GM10248 (cell line): ENCODE results near the gene TOM1L2.

Experiments used
- CTCF ChIA-PET: fragments of 300-600 bp; sonication (Branson Sonifier 250); formaldehyde crosslinking; extraction: SDS; loops from one replicate; lab custom pipeline; 2021; ENCODE audit warnings: antibody characterized with exemption; lab: Yijun Ruan, JAX
- POLR2A ChIA-PET: fragments of 350-650 bp; sonication (Branson Sonifier 250); formaldehyde crosslinking; extraction: SDS; loops from one replicate; lab custom pipeline; 2020; ENCODE audit warnings: antibody characterized with exemption; lab: Yijun Ruan, JAX
- DNase-seq: peaks from one replicate; pipeline ENCODE4 v3.0.0; 2012; ENCODE audit errors: extremely low spot score
- TF ChIP-seq, protein P1 (sequence below): IDR thresholded peaks from 2 replicates; pipeline ENCODE4 v1.5.1; 2012; ENCODE audit warnings: mild to moderate bottlenecking, low read depth; ENCODE audit errors: extremely low read depth, missing control alignments, control extremely low read depth

TOM1L2 gene

GRCh38 chr17:17871913-17872312 lies 100.3 kb downstream of the TOM1L2 start:
- TF ChIP-seq, protein P1, sequence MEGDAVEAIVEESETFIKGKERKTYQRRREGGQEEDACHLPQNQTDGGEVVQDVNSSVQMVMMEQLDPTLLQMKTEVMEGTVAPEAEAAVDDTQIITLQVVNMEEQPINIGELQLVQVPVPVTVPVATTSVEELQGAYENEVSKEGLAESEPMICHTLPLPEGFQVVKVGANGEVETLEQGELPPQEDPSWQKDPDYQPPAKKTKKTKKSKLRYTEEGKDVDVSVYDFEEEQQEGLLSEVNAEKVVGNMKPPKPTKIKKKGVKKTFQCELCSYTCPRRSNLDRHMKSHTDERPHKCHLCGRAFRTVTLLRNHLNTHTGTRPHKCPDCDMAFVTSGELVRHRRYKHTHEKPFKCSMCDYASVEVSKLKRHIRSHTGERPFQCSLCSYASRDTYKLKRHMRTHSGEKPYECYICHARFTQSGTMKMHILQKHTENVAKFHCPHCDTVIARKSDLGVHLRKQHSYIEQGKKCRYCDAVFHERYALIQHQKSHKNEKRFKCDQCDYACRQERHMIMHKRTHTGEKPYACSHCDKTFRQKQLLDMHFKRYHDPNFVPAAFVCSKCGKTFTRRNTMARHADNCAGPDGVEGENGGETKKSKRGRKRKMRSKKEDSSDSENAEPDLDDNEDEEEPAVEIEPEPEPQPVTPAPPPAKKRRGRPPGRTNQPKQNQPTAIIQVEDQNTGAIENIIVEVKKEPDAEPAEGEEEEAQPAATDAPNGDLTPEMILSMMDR, result no peak
- DNase-seq, result no peak
- CTCF ChIA-PET, result interaction anchor here (1.0 to 1.9 kb wide), 3 partner anchors 16 to 166 kb away, joined by 3 to 7 read pairs (median 3); no protein-coding TSS in a partner anchor
- POLR2A ChIA-PET, result interaction anchor here (0.6 kb wide), 1 partner anchor 166 kb away, joined by 3 read pairs; no protein-coding TSS in a partner anchor

DNA sequence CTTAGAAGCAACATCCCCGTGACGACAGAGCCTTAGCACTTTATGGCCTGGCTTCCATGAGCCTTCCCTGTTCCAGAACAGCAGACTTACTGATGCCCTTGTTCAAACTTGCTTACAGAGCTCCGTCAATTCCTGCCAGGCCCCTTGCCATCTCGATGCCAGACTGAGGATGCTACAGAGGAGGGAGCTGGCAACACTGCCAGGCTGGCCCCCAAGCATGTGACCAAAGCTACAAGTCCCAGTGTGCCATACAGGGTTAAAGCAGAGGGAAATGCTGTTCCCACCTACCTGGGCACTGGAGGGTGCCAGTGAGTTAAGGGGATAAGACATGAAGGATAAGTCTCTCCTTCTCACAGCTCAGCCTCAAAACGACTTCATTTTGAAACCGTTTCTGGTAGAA lies 102.0 kb downstream of the TOM1L2 start:
- ChIA-PET POLR2A (no interaction called here), CTCF (interaction anchor here (1.0 to 2.3 kb wide), 5 partner anchors 9 to 163 kb away, joined by 3 to 13 read pairs (median 5); no protein-coding TSS in a partner anchor)

DNA sequence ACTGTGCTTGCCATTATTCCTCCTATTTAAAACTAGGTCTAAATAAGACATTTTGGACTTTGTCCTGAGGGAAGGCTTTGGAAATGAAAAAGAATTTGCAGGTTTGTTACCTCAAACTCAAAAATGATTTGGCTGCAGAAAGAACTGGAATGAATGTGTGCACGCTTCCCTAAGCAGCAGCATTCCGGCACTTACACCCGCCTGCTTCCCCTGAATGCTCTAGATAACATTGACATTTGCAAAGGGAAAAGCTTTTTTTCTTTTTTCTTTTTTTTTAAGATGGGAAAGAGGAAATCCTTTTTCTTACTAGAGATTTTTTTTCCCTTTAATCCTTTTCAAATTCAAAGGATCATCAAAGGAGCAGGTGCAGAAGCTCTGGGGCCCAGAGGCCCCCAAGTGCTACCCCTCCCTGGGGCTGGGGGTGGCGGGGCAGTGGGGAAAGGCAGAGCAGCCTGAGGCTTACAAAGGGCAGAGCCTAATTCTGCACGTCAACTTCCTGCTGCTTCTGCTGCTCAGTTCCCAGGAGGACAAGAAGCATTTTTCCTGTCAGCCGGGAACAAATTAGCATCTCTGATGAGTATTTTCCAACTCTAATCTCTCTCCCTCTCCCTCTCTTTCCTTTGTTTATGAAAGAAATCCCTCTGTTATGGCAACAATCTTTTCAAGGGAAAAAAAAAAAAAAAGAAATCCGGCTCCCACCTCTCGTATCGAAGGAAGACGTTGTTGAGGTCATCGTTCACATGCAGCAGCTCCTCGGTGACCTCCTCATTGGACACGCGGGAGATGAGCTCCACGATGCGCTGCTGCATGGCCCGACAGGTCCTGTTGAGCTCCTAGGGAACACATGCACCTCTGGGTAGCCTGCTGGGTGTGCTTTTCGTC lies 103.3 kb downstream of the TOM1L2 start:
- CTCF ChIA-PET, result interaction anchor here (2.3 kb wide), 1 partner anchor 8 kb away, joined by 13 read pairs; no protein-coding TSS in a partner anchor
- no peak for DNase-seq
- POLR2A ChIA-PET, result no interaction called here
- TF ChIP-seq, protein P1, result no peak

More for the DNA sequence above, 102.0 kb downstream of the TOM1L2 start:
- DNase-seq, result no peak
- TF ChIP-seq, protein P1, result peak; percentile 7

DNA sequence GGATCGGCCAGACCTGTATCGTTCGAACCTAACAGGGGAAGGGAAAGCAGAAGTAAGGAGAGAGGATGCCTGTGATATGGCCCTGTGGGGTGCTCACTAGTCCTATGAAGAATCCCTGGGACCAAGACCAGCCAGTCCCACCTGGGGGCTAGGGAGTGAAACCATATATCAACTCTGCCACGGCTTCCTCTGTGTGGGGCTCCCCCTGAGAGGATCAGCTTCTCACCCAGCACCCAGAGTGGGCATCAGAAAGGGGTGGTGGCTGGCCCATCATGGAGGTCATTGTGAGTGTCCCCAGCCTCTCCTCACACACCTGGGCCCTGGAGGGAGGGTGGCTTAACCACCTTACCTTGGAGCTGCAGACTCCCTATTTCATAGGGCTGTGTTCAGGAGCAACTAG lies 105.3 kb downstream of the TOM1L2 start:
- ChIA-PET POLR2A (no interaction called here), CTCF (interaction anchor here (1.0 kb wide), 1 partner anchor 55 kb away, joined by 4 read pairs; no protein-coding TSS in a partner anchor)
- DNase-seq, result no peak
- TF ChIP-seq, protein P1, result no peak

GRCh38 chr17:17866425-17866824 lies 105.8 kb downstream of the TOM1L2 start:
- ChIA-PET POLR2A (no interaction called here), CTCF (interaction anchor here (1.0 kb wide), 1 partner anchor 55 kb away, joined by 4 read pairs; no protein-coding TSS in a partner anchor)
- TF ChIP-seq, protein P1, result no peak
- no peak for DNase-seq

DNA sequence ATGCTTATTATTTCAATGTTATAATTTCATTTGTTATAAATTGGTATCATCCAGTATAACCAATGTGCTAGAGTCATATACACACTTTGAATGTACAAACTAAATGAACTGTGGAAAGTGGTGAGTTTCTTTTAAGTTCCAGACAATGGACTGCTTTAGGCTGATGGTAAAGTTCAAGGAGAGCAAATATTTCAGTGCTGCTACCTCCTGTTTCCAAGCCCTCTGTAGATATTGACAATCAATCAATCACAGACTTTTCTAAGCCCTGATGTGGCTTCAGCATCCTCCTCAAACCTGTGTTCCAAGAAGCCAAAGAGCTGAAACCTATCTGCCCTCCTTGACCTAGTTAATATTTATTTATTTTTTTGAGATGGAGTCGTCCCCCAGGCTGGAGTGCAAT lies 107.2 kb downstream of the TOM1L2 start:
- DNase-seq, result no peak
- CTCF ChIA-PET, result interaction anchor here (1.2 to 8.2 kb wide), 3 partner anchors 53 to 185 kb away, joined by 3 to 93 read pairs (median 5); no protein-coding TSS in a partner anchor
- TF ChIP-seq, protein P1, result no peak
- POLR2A ChIA-PET, result no interaction called here
